Measurements from ENCODE around the gene TBX18.
A peak's percentile ranks its signal among the peaks of the same experiment; 100 is the strongest.

TBX18 gene

GRCh38 chr6:84764332-84765049, at the start of gene TBX18 (continued):
- TF ChIP-seq, protein P1, sequence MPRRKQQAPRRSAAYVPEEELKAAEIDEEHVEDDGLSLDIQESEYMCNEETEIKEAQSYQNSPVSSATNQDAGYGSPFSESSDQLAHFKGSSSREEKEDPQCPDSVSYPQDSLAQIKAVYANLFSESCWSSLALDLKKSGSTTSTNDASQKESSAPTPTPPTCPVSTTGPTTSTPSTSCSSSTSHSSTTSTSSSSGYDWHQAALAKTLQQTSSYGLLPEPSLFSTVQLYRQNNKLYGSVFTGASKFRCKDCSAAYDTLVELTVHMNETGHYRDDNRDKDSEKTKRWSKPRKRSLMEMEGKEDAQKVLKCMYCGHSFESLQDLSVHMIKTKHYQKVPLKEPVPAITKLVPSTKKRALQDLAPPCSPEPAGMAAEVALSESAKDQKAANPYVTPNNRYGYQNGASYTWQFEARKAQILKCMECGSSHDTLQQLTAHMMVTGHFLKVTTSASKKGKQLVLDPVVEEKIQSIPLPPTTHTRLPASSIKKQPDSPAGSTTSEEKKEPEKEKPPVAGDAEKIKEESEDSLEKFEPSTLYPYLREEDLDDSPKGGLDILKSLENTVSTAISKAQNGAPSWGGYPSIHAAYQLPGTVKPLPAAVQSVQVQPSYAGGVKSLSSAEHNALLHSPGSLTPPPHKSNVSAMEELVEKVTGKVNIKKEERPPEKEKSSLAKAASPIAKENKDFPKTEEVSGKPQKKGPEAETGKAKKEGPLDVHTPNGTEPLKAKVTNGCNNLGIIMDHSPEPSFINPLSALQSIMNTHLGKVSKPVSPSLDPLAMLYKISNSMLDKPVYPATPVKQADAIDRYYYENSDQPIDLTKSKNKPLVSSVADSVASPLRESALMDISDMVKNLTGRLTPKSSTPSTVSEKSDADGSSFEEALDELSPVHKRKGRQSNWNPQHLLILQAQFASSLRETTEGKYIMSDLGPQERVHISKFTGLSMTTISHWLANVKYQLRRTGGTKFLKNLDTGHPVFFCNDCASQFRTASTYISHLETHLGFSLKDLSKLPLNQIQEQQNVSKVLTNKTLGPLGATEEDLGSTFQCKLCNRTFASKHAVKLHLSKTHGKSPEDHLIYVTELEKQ (tag by site-specific recombination; IDR thresholded peaks at IDR 0.05; ENCODE audit: borderline replicate concordance) = peak; percentile 95; the same call in 1 of the 2 replicates
- peak; percentile 77; the same call in 1 of the 2 replicates for TF ChIP-seq ZNF561 (tag by site-specific recombination; IDR thresholded peaks at IDR 0.05; ENCODE audit: borderline replicate concordance)

GRCh38 chr6:84811351-84811750, 47.0 kb upstream of the TBX18 start:
- POLR2A ChIA-PET = no interaction called here
- Histone ChIP-seq H3K27ac (ENCODE audit: extremely low read depth, low read depth, low read length) (no peak overlapping the region), H3K9me3 (ENCODE audit: control insufficient read depth, insufficient read depth, low read depth, low read length) (no peaks in the 10 kb centered on the region), H3K4me3 (ENCODE audit: low read depth, low read length) (no peak overlapping the region), H3K4me1 (ENCODE audit: control insufficient read depth, insufficient read depth, low read length) (no peaks in the 10 kb centered on the region), H3K36me3 (ENCODE audit: control insufficient read depth in 2 of 2, insufficient read depth in 1 of 2, low read length in 2 of 2) (no peaks in the 10 kb centered on the region)
- TF ChIP-seq ZNF623 (tag by site-specific recombination; IDR thresholded peaks at IDR 0.05) (no peak), ZNF571 (tag by site-specific recombination; IDR thresholded peaks at IDR 0.05) (no peak), ZNF777 (tag by site-specific recombination; IDR thresholded peaks at IDR 0.05; ENCODE audit: borderline replicate concordance) (no peak), MYNN (tag by site-specific recombination; IDR thresholded peaks at IDR 0.05; ENCODE audit: borderline replicate concordance) (no peak), ZNF157 (tag by site-specific recombination; IDR thresholded peaks at IDR 0.05) (no peak), ZNF146 (tag by site-specific recombination; IDR thresholded peaks at IDR 0.05) (no peak), YY2 (tag by site-specific recombination; IDR thresholded peaks at IDR 0.05) (no peak), ZNF398 (tag by site-specific recombination; IDR thresholded peaks at IDR 0.05) (no peak), OSR2 (tag by site-specific recombination; IDR thresholded peaks at IDR 0.05) (no peak), ZNF391 (tag by site-specific recombination; IDR thresholded peaks at IDR 0.05; ENCODE audit: borderline replicate concordance, low read depth) (no peak), ZBTB20 (tag by site-specific recombination; IDR thresholded peaks at IDR 0.05) (no peak), ZNF501 (tag by site-specific recombination; IDR thresholded peaks at IDR 0.05) (no peak), ZNF335 (tag by site-specific recombination; conservative IDR thresholded peaks at IDR 0.05) (no peak), ZNF274 (IDR thresholded peaks at IDR 0.05; ENCODE audit: low read length) (no peak), ZNF274 (tag by site-specific recombination; IDR thresholded peaks at IDR 0.05; ENCODE audit: borderline replicate concordance) (no peak), ZNF19 (tag by site-specific recombination; IDR thresholded peaks at IDR 0.05; ENCODE audit: low read depth) (no peak)
- TF ChIP-seq, protein P2, sequence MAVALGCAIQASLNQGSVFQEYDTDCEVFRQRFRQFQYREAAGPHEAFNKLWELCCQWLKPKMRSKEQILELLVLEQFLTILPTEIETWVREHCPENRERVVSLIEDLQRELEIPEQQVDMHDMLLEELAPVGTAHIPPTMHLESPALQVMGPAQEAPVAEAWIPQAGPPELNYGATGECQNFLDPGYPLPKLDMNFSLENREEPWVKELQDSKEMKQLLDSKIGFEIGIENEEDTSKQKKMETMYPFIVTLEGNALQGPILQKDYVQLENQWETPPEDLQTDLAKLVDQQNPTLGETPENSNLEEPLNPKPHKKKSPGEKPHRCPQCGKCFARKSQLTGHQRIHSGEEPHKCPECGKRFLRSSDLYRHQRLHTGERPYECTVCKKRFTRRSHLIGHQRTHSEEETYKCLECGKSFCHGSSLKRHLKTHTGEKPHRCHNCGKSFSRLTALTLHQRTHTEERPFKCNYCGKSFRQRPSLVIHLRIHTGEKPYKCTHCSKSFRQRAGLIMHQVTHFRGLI (tag by site-specific recombination; IDR thresholded peaks at IDR 0.05) = no peak
- TF ChIP-seq, protein P3, sequence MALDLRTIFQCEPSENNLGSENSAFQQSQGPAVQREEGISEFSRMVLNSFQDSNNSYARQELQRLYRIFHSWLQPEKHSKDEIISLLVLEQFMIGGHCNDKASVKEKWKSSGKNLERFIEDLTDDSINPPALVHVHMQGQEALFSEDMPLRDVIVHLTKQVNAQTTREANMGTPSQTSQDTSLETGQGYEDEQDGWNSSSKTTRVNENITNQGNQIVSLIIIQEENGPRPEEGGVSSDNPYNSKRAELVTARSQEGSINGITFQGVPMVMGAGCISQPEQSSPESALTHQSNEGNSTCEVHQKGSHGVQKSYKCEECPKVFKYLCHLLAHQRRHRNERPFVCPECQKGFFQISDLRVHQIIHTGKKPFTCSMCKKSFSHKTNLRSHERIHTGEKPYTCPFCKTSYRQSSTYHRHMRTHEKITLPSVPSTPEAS (tag by site-specific recombination; IDR thresholded peaks at IDR 0.05) = no peak
- CTCF ChIA-PET = interaction anchor here (0.6 kb wide), 1 partner anchor 47 kb away, joined by 3 read pairs; no protein-coding TSS in a partner anchor
